Right lobe of liver (tissue), 6 donors: Measurements from ENCODE around the gene MACROD1. TPM values are rescaled to one million over a fixed set of nuclear protein-coding genes. Genes with fewer than 3 reads are reported as not detected.

Source experiments
- ATAC-seq, 4 donors: fragments of 200-7000 bp; cut with Tn5 transposase; one replicate each; pipeline ENCODE4 v1.9.1; 2020; ENCODE audit warnings: mild to moderate bottlenecking in 4 of 4, moderate library complexity in 4 of 4
- DNase-seq, 3 donors: peaks; one replicate each; pipeline ENCODE4 v3.0.0-alpha.2; 2020
- H3K27ac ChIP-seq, 3 donors: fragments of 200-600 bp; one replicate each; pipeline ENCODE4 v1.8.0; 2022
- H3K27me3 ChIP-seq, 2 donors: fragments of 200-600 bp; one replicate each; pipeline ENCODE4 v1.8.0; 2022
- H3K36me3 ChIP-seq, 4 donors: fragments of 200-600 bp; sonication (generic) in 1 of 4; one replicate each; pipeline versions ENCODE4 v1.5.1 to v1.8.0; 2017 to 2022; ENCODE audit warnings: control low read depth in 1 of 4
- H3K4me1 ChIP-seq, 4 donors: fragments of 200-600 bp; sonication (generic) in 1 of 4; one replicate each; pipeline versions ENCODE4 v1.5.1 to v1.8.0; 2017 to 2022; ENCODE audit warnings: control low read depth in 1 of 4
- H3K4me3 ChIP-seq, 3 donors: fragments of 200-600 bp; one replicate each; pipeline ENCODE4 v1.8.0; 2022
- H3K9me3 ChIP-seq, 4 donors: fragments of 200-600 bp; sonication (generic) in 1 of 4; one replicate each; pipeline versions ENCODE4 v1.5.1 to v1.8.0; 2017 to 2022; ENCODE audit warnings: control low read depth in 1 of 4
- POLR2A ChIP-seq: fragments of 450-650 bp; IDR thresholded peaks from one replicate; pipeline ENCODE4 v1.6.1; 2017; ENCODE audit warnings: antibody characterized with exemption, mild to moderate bottlenecking
- WGBS: methylation state at CpG from one replicate; pipeline ENCODE4 v1.1.6; 2018; ENCODE audit warnings: low coverage, low lambda C conversion rate; ENCODE audit not compliant: insufficient coverage; ENCODE audit errors: missing lambda C conversion rate; 5-methylcytosine and 5-hydroxymethylcytosine counted together
- intact Hi-C, 2 donors: fragments of 100-400 bp; cut with DNase I; formaldehyde crosslinking; loops; one replicate each; pipeline versions ENCODE4 v1.11.2 to v1.14.1; 2022
- total RNA-seq, 6 experiments: library from RNA; depleted of rRNA in 2 of 6; stranded (reverse); fragments of >200 nt in 2 of 6; fragmentation: NEBNext Ultra II Directional in 3 of 6; extraction: Animal tissue kit (Norgen Biotek cat#: 25700) in 3 of 6; gene quantifications; one replicate each; pipeline versions ENCODE4 v1.1.0 to v1.2.4, GENCODE V29; 2016 to 2023
- TF ChIP-seq, protein P1 (sequence below), 4 donors: fragments of 200-600 bp in 3 of 4; fragments of 450-650 bp in 1 of 4; IDR thresholded peaks; one replicate each; pipeline versions ENCODE4 v1.5.1 to v1.8.0; 2016 to 2022; ENCODE audit warnings: antibody characterized with exemption in 4 of 4, mild to moderate bottlenecking in 2 of 4
- donor health status: DM: no; HTN: yes; CAD: no.
- donor health status: DM: no; HTN: no; CAD: no.
- donor health status: DM: no; HTN: no; CAD: no.
- donor health status: DM: no; HTN: yes; CAD: no.
- donor health status: DM: no; HTN: yes; CAD: no.

The MACROD1 gene
- total RNA-seq, 6 experiments from 2014 or later = 12.3 to 219 (median 27.8) TPM

DNA sequence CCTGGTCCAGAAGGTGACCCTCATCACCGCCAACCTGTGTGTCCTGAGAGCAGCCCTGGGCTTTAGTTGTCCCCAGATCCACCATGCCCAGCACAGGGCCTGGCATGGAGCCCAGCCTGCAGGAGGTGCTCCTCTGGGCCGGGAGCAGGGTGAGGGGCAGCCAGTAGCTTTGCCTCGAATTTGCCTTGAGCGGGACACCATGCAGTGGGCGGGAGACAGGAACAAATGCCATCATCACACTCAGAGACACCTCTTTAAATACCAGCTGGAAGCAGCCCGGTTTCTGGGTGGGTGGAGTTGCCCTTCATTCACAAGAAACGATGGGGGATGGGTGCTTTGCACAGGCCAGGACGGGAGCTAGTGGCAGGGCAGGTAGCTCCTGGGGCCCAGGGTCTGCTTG is 110.8 kb downstream of the MACROD1 start:
- Histone ChIP-seq H3K4me1 (no peaks in the 10 kb centered on the region), H3K36me3 (no peaks in the 10 kb centered on the region), H3K9me3 (no peaks in the 10 kb centered on the region), H3K27me3 (no peaks in the 10 kb centered on the region), H3K4me3 (no peak overlapping the region), H3K27ac (no peak overlapping the region)
- WGBS = 71% methylated on average over 3 of the region's 8 CpGs
- TF ChIP-seq, protein P1, sequence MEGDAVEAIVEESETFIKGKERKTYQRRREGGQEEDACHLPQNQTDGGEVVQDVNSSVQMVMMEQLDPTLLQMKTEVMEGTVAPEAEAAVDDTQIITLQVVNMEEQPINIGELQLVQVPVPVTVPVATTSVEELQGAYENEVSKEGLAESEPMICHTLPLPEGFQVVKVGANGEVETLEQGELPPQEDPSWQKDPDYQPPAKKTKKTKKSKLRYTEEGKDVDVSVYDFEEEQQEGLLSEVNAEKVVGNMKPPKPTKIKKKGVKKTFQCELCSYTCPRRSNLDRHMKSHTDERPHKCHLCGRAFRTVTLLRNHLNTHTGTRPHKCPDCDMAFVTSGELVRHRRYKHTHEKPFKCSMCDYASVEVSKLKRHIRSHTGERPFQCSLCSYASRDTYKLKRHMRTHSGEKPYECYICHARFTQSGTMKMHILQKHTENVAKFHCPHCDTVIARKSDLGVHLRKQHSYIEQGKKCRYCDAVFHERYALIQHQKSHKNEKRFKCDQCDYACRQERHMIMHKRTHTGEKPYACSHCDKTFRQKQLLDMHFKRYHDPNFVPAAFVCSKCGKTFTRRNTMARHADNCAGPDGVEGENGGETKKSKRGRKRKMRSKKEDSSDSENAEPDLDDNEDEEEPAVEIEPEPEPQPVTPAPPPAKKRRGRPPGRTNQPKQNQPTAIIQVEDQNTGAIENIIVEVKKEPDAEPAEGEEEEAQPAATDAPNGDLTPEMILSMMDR (IDR thresholded peaks at IDR 0.05) = no peak
- TF ChIP-seq POLR2A = no peak
- no peak for DNase-seq
- intact Hi-C loops = no loop called here
- no peak for ATAC-seq

DNA sequence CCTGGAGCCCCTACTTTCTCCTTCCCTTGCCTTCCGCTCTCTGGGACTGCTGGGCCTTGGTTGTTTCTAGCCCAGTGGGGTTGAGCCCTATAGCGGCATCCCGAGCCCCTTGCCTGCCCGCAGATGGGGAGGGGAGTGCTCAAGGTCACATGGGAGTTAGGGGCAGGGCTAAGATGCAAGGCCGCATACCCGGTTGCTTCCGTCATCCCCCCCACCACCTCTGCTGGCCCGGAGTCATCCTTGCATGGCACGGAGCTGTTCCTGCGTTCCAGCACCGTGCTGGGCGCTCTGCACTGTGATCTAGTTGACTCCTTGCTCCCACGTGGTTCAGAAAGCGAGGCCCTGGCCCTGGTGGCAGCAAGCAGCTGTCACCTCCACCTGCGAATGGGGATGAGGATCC is 112.2 kb downstream of the MACROD1 start:
- H3K4me3 ChIP-seq = no peak overlapping the region
- intact Hi-C loops = no loop called here
- no peaks in the 10 kb centered on the region for H3K9me3 ChIP-seq
- H3K27ac ChIP-seq = no peak overlapping the region
- no peak for DNase-seq
- H3K27me3 ChIP-seq = no peaks in the 10 kb centered on the region
- H3K36me3 ChIP-seq = no peaks in the 10 kb centered on the region
- no peaks in the 10 kb centered on the region for H3K4me1 ChIP-seq
- no peak for ATAC-seq
- no peak for TF ChIP-seq POLR2A
- TF ChIP-seq, protein P1 (IDR thresholded peaks at IDR 0.05) = no peak
- no CpG with 5 or more reads among the region's 15 CpGs for WGBS

DNA sequence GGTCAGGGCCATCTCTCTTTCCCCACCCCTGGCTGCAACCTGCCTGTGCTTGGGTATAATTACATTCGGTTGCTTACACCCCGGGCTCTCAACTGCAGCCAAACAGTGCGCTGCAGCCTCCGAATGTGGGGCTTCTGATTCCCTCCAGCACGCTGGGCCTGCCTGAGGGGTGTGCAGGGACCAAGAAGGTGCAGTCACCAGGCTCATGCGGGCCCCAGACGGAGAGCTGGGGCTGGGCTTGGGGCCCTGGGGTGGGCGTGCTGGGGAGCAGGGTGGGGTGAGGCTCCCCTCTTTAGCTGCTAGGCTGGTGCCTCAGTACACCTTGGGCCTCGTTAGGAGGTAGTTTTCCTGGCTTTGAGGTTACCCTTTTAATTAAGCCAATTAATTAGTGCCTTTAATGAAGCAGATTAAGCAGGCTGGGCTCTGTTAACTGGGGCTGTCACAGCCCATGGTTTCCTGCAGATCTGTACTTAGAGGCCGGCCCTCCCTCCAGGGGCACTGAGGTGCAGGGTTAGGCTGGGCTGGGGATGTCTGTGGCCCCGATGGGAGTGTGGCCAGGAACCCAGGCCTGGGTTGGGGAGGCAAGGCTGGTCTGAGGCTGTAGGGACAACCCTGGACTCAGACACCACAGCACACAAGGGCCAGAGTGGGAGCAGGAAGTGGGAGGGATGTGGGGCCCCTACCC is 112.8 kb downstream of the MACROD1 start:
- TF ChIP-seq, protein P1 (IDR thresholded peaks at IDR 0.05) = no peak
- H3K4me3 ChIP-seq = no peak overlapping the region
- H3K9me3 ChIP-seq = no peaks in the 10 kb centered on the region
- H3K27ac ChIP-seq = no peak overlapping the region
- no peak for DNase-seq
- intact Hi-C loops = no loop called here
- WGBS = no CpG with 5 or more reads among the region's 11 CpGs
- H3K36me3 ChIP-seq = no peaks in the 10 kb centered on the region
- ATAC-seq = no peak
- H3K4me1 ChIP-seq = no peaks in the 10 kb centered on the region
- no peaks in the 10 kb centered on the region for H3K27me3 ChIP-seq

DNA sequence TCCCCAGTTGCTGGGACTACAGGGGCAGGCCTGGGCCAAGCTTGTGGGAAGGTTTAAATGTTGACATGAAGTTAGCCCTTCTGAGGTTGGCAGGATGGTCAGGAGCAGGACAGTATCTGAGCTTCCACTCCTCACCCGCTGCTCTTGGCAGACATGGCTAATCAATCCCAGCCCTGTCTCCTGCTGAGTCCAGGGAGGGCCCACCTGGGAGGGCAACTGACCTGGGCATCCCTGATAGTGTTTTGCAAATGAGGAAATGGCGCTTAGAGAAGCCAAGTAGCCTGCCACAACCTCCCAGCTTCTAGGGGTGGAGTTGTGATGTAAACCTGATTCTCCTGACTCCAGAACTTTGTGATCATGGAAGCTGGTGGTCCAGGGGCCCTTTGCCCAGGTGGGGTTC is 113.5 kb downstream of the MACROD1 start:
- DNase-seq (no peak), ATAC-seq (no peak)
- no CpG with 5 or more reads among the region's 2 CpGs for WGBS
- intact Hi-C loops = no loop called here
- Histone ChIP-seq H3K4me3 (no peak overlapping the region), H3K4me1 (no peaks in the 10 kb centered on the region), H3K9me3 (no peaks in the 10 kb centered on the region), H3K36me3 (no peaks in the 10 kb centered on the region), H3K27ac (no peak overlapping the region), H3K27me3 (no peaks in the 10 kb centered on the region)
- TF ChIP-seq, protein P1 (IDR thresholded peaks at IDR 0.05) = no peak
- TF ChIP-seq POLR2A = no peak
